ENCODE measurements around the gene P2RY8.
"Not testable (repeated sequence)": the region's sequence is repeated elsewhere in the genome, so short reads cannot be mapped to it uniquely, and the experiment has no call there.

P2RY8 gene

GRCh38 chrX:1545776-1546408, 8.9 kb upstream of the P2RY8 start:
- no peak for DNase-seq (ENCODE audit: low spot score)

GRCh38 chrX:1542994-1543725, 6.2 kb upstream of the P2RY8 start:
- DNase-seq (ENCODE audit: low spot score) = no peak

- DNase-seq (ENCODE audit: low spot score) = not testable (repeated sequence)
Observed at GRCh38 chrX:1539146-1539545, 2.2 kb upstream of the P2RY8 start.

- not testable (repeated sequence) for DNase-seq (ENCODE audit: low spot score)
Observed at GRCh38 chrX:1537716-1538090, 718 bp upstream of the P2RY8 start.

- no peak for DNase-seq (ENCODE audit: low spot score)
Observed at GRCh38 chrX:1536712-1537030, 314 bp downstream of the P2RY8 start.

GRCh38 chrX:1535241-1536041, 1.5 kb downstream of the P2RY8 start:
- no peak for DNase-seq (ENCODE audit: low spot score)

- DNase-seq (ENCODE audit: low spot score) = no peak
Observed at GRCh38 chrX:1534301-1535168, 2.5 kb downstream of the P2RY8 start.

- no peak for DNase-seq (ENCODE audit: low spot score)
Observed at GRCh38 chrX:1533058-1533457, 3.9 kb downstream of the P2RY8 start.

GRCh38 chrX:1531096-1531890, 5.7 kb downstream of the P2RY8 start:
- DNase-seq (ENCODE audit: low spot score) = no peak

- DNase-seq (ENCODE audit: low spot score) = no peak
Observed at GRCh38 chrX:1529756-1530155, 7.2 kb downstream of the P2RY8 start.

GRCh38 chrX:1529328-1529727, 7.7 kb downstream of the P2RY8 start:
- DNase-seq (ENCODE audit: low spot score) = no peak

- no peak for DNase-seq (ENCODE audit: low spot score)
Observed at GRCh38 chrX:1528884-1529203, 8.1 kb downstream of the P2RY8 start.

GRCh38 chrX:1528186-1528883, 8.7 kb downstream of the P2RY8 start:
- no peak for DNase-seq (ENCODE audit: low spot score)

- no peak for DNase-seq (ENCODE audit: low spot score)
Observed at GRCh38 chrX:1527457-1527856, 9.5 kb downstream of the P2RY8 start.

- DNase-seq (ENCODE audit: low spot score) = no peak
Observed at GRCh38 chrX:1526565-1526964, 10.4 kb downstream of the P2RY8 start.

GRCh38 chrX:1525583-1526355, 11.2 kb downstream of the P2RY8 start:
- DNase-seq (ENCODE audit: low spot score) = no peak

- DNase-seq (ENCODE audit: low spot score) = no peak
Observed at GRCh38 chrX:1524874-1525582, 12.0 kb downstream of the P2RY8 start.

GRCh38 chrX:1522905-1523304, 14.1 kb downstream of the P2RY8 start:
- DNase-seq (ENCODE audit: low spot score) = not testable (repeated sequence)

- no peak for DNase-seq (ENCODE audit: low spot score)
Observed at GRCh38 chrX:1521459-1521956, 15.5 kb downstream of the P2RY8 start.
